HepG2 (cell line): ENCODE results near the gene WDR81.

Experiments
- ATF2 ChIP-seq: sonication (generic); formaldehyde crosslinking; IDR thresholded peaks from 2 replicates; pipeline ENCODE4 v1.4.0; 2020; ENCODE audit warnings: missing genetic modification reagents
- BORCS8-MEF2B ChIP-seq: sonication (generic); formaldehyde crosslinking; IDR thresholded peaks from 2 replicates; pipeline ENCODE4 v1.8.0; 2022; ENCODE audit warnings: mild to moderate bottlenecking, missing genetic modification reagents
- CHD2 ChIP-seq: IDR thresholded peaks from 2 replicates; pipeline ENCODE4 v1.6.1; 2011; ENCODE audit warnings: low read depth, low read length, improper control_type of control experiment
- CTCF ChIP-seq: sonication (generic); formaldehyde crosslinking; IDR thresholded peaks from 2 replicates; pipeline ENCODE4 v1.5.0; 2020; ENCODE audit warnings: mild to moderate bottlenecking, missing genetic modification reagents, moderate library complexity
- GTF2F1 ChIP-seq: fragments of 150-350 bp; IDR thresholded peaks from 2 replicates; pipeline ENCODE4 v1.6.1; 2014; ENCODE audit warnings: low read length
- LCORL ChIP-seq, 2 experiments: fragments of 450-650 bp in 1 of 2; sonication (generic) in 1 of 2; formaldehyde crosslinking in 1 of 2; IDR thresholded peaks; 2 replicates each; pipeline versions ENCODE4 v1.5.0 to v1.6.1; 2017 to 2020; ENCODE audit warnings: antibody characterized with exemption in 1 of 2, missing genetic modification reagents in 1 of 2
- NPAS2 ChIP-seq: sonication (generic); formaldehyde crosslinking; IDR thresholded peaks from 2 replicates; pipeline ENCODE4 v1.8.0; 2022; ENCODE audit warnings: mild to moderate bottlenecking, missing genetic modification reagents, borderline replicate concordance
- POLR2A ChIP-seq, 2 experiments: IDR thresholded peaks; 2 replicates each; pipeline ENCODE4 v1.6.1; 2011; ENCODE audit warnings: low read depth in 2 of 2, low read length in 2 of 2, mild to moderate bottlenecking in 1 of 2, moderate library complexity in 1 of 2; ENCODE audit not compliant: insufficient read depth in 1 of 2
- POLR2AphosphoS5 ChIP-seq: IDR thresholded peaks from 2 replicates; pipeline ENCODE4 v1.6.1; 2012; ENCODE audit warnings: low read depth, low read length
- PREB ChIP-seq: sonication (generic); formaldehyde crosslinking; IDR thresholded peaks from 2 replicates; pipeline ENCODE4 v1.4.0; 2020; ENCODE audit warnings: missing genetic modification reagents
- REXO4 ChIP-seq: sonication (generic); formaldehyde crosslinking; IDR thresholded peaks from 2 replicates; pipeline ENCODE4 v1.8.0; 2022; ENCODE audit warnings: missing genetic modification reagents, mild to moderate bottlenecking, borderline replicate concordance
- SMAD1 ChIP-seq: sonication (generic); formaldehyde crosslinking; IDR thresholded peaks from 2 replicates; pipeline ENCODE4 v1.4.0; 2020; ENCODE audit warnings: missing genetic modification reagents, low read depth, mild to moderate bottlenecking, borderline replicate concordance
- ZNF281 ChIP-seq: sonication (generic); formaldehyde crosslinking; IDR thresholded peaks from 2 replicates; pipeline ENCODE4 v1.4.0; 2020; ENCODE audit warnings: missing genetic modification reagents, borderline replicate concordance
- ZNF670 ChIP-seq: sonication (generic); formaldehyde crosslinking; IDR thresholded peaks from 2 replicates; pipeline ENCODE4 v1.8.0; 2022; ENCODE audit warnings: mild to moderate bottlenecking, missing genetic modification reagents, borderline replicate concordance

- TF ChIP-seq ZNF281: no peak
- TF ChIP-seq PREB (CRISPR knock-in tag): no peak
- no peak for TF ChIP-seq ZNF670
- TF ChIP-seq GTF2F1: no peak
- no peak for TF ChIP-seq POLR2A (IDR thresholded peaks at IDR 0.05; ENCODE audit: insufficient read depth in 1 of 2, low read depth in 2 of 2, low read length in 2 of 2)
- no peak for TF ChIP-seq NPAS2 (CRISPR knock-in tag)
- no peak for TF ChIP-seq POLR2AphosphoS5
- TF ChIP-seq LCORL (IDR thresholded peaks at IDR 0.05): no peak
- TF ChIP-seq LCORL (CRISPR knock-in tag; IDR thresholded peaks at IDR 0.05): no peak
- TF ChIP-seq SMAD1: no peak
- no peak for TF ChIP-seq CHD2
- TF ChIP-seq ATF2: no peak
- no peak for TF ChIP-seq BORCS8-MEF2B
- TF ChIP-seq REXO4: no peak
- TF ChIP-seq CTCF (CRISPR knock-in tag): no peak
These were observed 62.9 kb downstream of the WDR81 start for GRCh38 chr17:1787301-1787902.
